WTC11 (cell line): ENCODE results near the gene TEX261. TPM values are rescaled to one million over a fixed set of nuclear protein-coding genes. Genes with fewer than 3 reads are reported as not detected.

ENCODE experiments used
- ATAC-seq: fragments of 200-7000 bp; cut with Tn5 transposase; 2 replicates; pipeline ENCODE4 v1.10.0; 2021; ENCODE audit warnings: mild to moderate bottlenecking, moderate library complexity
- CTCF ChIA-PET: fragments of 300-600 bp; sonication (Branson Sonifier 250); formaldehyde crosslinking; loops from one replicate; lab custom pipeline; 2021; ENCODE audit warnings: antibody characterized with exemption; lab: Charles Lee
- POLR2A ChIA-PET: fragments of 350-600 bp; sonication (Branson Sonifier 250); formaldehyde crosslinking; loops from one replicate; lab custom pipeline; 2021; ENCODE audit warnings: antibody characterized with exemption; lab: Charles Lee
- DNase-seq: peaks from one replicate; pipeline ENCODE4 v3.0.0; 2021; ENCODE audit warnings: low spot score
- H3K27ac Mint-ChIP-seq: 2 replicates; pipeline ENCODE4 v1.8.0; 2021; ENCODE audit warnings: mixed read lengths
- H3K27me3 Mint-ChIP-seq: 2 replicates; pipeline ENCODE4 v1.8.0; 2021; ENCODE audit warnings: low read depth, mild to moderate bottlenecking, moderate library complexity, mixed read lengths
- H3K36me3 Mint-ChIP-seq: 2 replicates; pipeline ENCODE4 v1.8.0; 2021; ENCODE audit warnings: mixed read lengths
- H3K4me1 Mint-ChIP-seq: 2 replicates; pipeline ENCODE4 v1.8.0; 2022; ENCODE audit warnings: mixed read lengths
- H3K4me3 Mint-ChIP-seq: 2 replicates; pipeline ENCODE4 v1.8.0; 2021; ENCODE audit warnings: mild to moderate bottlenecking, moderate library complexity, mixed read lengths
- H3K9me3 Mint-ChIP-seq: 2 replicates; pipeline ENCODE4 v1.8.0; 2021; ENCODE audit warnings: mixed read lengths
- CREB1 ChIP-seq: sonication (generic); formaldehyde crosslinking; IDR thresholded peaks from 2 replicates; pipeline ENCODE4 v1.8.0; 2023; ENCODE audit warnings: mild to moderate bottlenecking, missing genetic modification reagents
- CREM ChIP-seq: sonication (generic); formaldehyde crosslinking; IDR thresholded peaks from 2 replicates; pipeline ENCODE4 v1.8.1; 2022; ENCODE audit warnings: mild to moderate bottlenecking, missing genetic modification reagents, moderate library complexity
- FOXJ3 ChIP-seq: sonication (generic); formaldehyde crosslinking; IDR thresholded peaks from 2 replicates; pipeline ENCODE4 v1.9.0; 2021; ENCODE audit warnings: missing genetic modification reagents, mild to moderate bottlenecking, borderline replicate concordance
- IRF2 ChIP-seq: sonication (generic); formaldehyde crosslinking; IDR thresholded peaks from 2 replicates; pipeline ENCODE4 v1.8.0; 2022; ENCODE audit warnings: low read depth, missing genetic modification reagents, borderline replicate concordance
- JUN ChIP-seq: sonication (generic); formaldehyde crosslinking; IDR thresholded peaks from 2 replicates; pipeline ENCODE4 v1.8.0; 2023; ENCODE audit warnings: mild to moderate bottlenecking, missing genetic modification reagents
- NFATC4 ChIP-seq: fragments of 250-450 bp; sonication (Bioruptor Pico); IDR thresholded peaks from 2 replicates; pipeline ENCODE4 v1.9.0; 2021; ENCODE audit warnings: mild to moderate bottlenecking
- PRRX2 ChIP-seq: fragments of 250-450 bp; sonication (Bioruptor Pico); IDR thresholded peaks from 2 replicates; pipeline ENCODE4 v1.8.0; 2021; ENCODE audit warnings: mild to moderate bottlenecking
- SP1 ChIP-seq: sonication (generic); formaldehyde crosslinking; conservative IDR thresholded peaks from 2 replicates; pipeline ENCODE4 v1.8.1; 2022; ENCODE audit warnings: missing genetic modification reagents
- TCF7 ChIP-seq: sonication (generic); formaldehyde crosslinking; IDR thresholded peaks from 2 replicates; pipeline ENCODE4 v1.8.0; 2022; ENCODE audit warnings: mild to moderate bottlenecking, low read depth, missing genetic modification reagents, moderate library complexity
- ZNF121 ChIP-seq: sonication (generic); formaldehyde crosslinking; IDR thresholded peaks from 2 replicates; pipeline ENCODE4 v1.8.0; 2023; ENCODE audit warnings: missing genetic modification reagents
- ZNF396 ChIP-seq: fragments of 250-450 bp; sonication (Bioruptor Pico); IDR thresholded peaks from 2 replicates; pipeline ENCODE4 v1.8.0; 2021; ENCODE audit warnings: mild to moderate bottlenecking, moderate library complexity, borderline replicate concordance
- total RNA-seq: library from RNA; stranded (reverse); gene quantifications from 3 replicates; pipeline ENCODE4 v1.2.3, GENCODE V29; 2021
- TF ChIP-seq, protein P1 (sequence below): sonication (generic); formaldehyde crosslinking; IDR thresholded peaks from 2 replicates; pipeline ENCODE4 v1.8.0; 2023; ENCODE audit warnings: missing genetic modification reagents, mild to moderate bottlenecking, borderline replicate concordance
- TF ChIP-seq, protein P2 (sequence below): sonication (generic); formaldehyde crosslinking; IDR thresholded peaks from 2 replicates; pipeline ENCODE4 v1.8.1; 2023; ENCODE audit warnings: mild to moderate bottlenecking, missing genetic modification reagents, moderate library complexity
- TF ChIP-seq, protein P3 (sequence below): fragments of 250-450 bp; sonication (Bioruptor Pico); IDR thresholded peaks from 2 replicates; pipeline ENCODE4 v1.9.0; 2021; ENCODE audit warnings: mild to moderate bottlenecking, borderline replicate concordance
- TF ChIP-seq, protein P4 (sequence below): fragments of 250-450 bp; sonication (Bioruptor Pico); IDR thresholded peaks from 2 replicates; pipeline ENCODE4 v2.1.2; 2022; ENCODE audit warnings: mild to moderate bottlenecking, moderate library complexity
- TF ChIP-seq, protein P5 (sequence below): sonication (generic); formaldehyde crosslinking; IDR thresholded peaks from 2 replicates; pipeline ENCODE4 v1.8.1; 2022; ENCODE audit warnings: mild to moderate bottlenecking, moderate library complexity, missing genetic modification reagents

Gene TEX261
- total RNA-seq, 1 experiment from 2014 or later: 18.3 TPM

DNA sequence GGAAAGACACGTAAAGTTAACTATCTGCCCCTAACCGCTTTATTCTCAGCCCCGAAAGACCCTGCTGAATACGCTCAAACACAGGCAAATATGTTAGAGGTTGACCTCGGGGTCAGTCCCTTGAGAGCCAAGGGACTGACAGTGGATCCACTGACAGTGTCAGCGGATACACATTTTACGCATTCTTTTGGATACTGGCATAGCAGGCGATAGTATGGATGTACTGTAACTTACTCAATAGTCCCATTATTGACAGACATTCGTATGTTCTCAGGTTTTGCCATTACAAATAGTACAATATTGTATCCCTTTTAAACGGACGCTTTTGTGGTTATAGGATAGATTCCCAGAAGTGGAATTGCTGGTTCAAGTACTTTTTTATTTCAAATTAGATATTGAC is 45.6 kb downstream of the TEX261 start:
- POLR2A ChIA-PET: no interaction called here
- CTCF ChIA-PET: interaction anchor here (0.6 to 8.0 kb wide), 52 partner anchors 9 to 545 kb away, joined by 3 to 159 read pairs (median 5); partner anchors contain the start of genes ADD2, ANKRD53, ATP6V1B1 and FIGLA
- DNase-seq (no peak), ATAC-seq (no peak)
- no peak for TF ChIP-seq ZNF396
- TF ChIP-seq, protein P1, sequence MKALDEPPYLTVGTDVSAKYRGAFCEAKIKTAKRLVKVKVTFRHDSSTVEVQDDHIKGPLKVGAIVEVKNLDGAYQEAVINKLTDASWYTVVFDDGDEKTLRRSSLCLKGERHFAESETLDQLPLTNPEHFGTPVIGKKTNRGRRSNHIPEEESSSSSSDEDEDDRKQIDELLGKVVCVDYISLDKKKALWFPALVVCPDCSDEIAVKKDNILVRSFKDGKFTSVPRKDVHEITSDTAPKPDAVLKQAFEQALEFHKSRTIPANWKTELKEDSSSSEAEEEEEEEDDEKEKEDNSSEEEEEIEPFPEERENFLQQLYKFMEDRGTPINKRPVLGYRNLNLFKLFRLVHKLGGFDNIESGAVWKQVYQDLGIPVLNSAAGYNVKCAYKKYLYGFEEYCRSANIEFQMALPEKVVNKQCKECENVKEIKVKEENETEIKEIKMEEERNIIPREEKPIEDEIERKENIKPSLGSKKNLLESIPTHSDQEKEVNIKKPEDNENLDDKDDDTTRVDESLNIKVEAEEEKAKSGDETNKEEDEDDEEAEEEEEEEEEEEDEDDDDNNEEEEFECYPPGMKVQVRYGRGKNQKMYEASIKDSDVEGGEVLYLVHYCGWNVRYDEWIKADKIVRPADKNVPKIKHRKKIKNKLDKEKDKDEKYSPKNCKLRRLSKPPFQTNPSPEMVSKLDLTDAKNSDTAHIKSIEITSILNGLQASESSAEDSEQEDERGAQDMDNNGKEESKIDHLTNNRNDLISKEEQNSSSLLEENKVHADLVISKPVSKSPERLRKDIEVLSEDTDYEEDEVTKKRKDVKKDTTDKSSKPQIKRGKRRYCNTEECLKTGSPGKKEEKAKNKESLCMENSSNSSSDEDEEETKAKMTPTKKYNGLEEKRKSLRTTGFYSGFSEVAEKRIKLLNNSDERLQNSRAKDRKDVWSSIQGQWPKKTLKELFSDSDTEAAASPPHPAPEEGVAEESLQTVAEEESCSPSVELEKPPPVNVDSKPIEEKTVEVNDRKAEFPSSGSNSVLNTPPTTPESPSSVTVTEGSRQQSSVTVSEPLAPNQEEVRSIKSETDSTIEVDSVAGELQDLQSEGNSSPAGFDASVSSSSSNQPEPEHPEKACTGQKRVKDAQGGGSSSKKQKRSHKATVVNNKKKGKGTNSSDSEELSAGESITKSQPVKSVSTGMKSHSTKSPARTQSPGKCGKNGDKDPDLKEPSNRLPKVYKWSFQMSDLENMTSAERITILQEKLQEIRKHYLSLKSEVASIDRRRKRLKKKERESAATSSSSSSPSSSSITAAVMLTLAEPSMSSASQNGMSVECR (CRISPR knock-in tag): no peak
- TF ChIP-seq SP1: no peak
- TF ChIP-seq IRF2 (CRISPR knock-in tag): no peak
- no peak for TF ChIP-seq JUN
- no peak for TF ChIP-seq PRRX2
- TF ChIP-seq, protein P2, sequence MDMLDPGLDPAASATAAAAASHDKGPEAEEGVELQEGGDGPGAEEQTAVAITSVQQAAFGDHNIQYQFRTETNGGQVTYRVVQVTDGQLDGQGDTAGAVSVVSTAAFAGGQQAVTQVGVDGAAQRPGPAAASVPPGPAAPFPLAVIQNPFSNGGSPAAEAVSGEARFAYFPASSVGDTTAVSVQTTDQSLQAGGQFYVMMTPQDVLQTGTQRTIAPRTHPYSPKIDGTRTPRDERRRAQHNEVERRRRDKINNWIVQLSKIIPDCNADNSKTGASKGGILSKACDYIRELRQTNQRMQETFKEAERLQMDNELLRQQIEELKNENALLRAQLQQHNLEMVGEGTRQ: no peak
- TF ChIP-seq NFATC4 (CRISPR knock-in tag): no peak
- no peak for TF ChIP-seq TCF7 (CRISPR knock-in tag)
- TF ChIP-seq ZNF121: no peak
- no peak for TF ChIP-seq CREM (CRISPR knock-in tag)
- TF ChIP-seq, protein P3, sequence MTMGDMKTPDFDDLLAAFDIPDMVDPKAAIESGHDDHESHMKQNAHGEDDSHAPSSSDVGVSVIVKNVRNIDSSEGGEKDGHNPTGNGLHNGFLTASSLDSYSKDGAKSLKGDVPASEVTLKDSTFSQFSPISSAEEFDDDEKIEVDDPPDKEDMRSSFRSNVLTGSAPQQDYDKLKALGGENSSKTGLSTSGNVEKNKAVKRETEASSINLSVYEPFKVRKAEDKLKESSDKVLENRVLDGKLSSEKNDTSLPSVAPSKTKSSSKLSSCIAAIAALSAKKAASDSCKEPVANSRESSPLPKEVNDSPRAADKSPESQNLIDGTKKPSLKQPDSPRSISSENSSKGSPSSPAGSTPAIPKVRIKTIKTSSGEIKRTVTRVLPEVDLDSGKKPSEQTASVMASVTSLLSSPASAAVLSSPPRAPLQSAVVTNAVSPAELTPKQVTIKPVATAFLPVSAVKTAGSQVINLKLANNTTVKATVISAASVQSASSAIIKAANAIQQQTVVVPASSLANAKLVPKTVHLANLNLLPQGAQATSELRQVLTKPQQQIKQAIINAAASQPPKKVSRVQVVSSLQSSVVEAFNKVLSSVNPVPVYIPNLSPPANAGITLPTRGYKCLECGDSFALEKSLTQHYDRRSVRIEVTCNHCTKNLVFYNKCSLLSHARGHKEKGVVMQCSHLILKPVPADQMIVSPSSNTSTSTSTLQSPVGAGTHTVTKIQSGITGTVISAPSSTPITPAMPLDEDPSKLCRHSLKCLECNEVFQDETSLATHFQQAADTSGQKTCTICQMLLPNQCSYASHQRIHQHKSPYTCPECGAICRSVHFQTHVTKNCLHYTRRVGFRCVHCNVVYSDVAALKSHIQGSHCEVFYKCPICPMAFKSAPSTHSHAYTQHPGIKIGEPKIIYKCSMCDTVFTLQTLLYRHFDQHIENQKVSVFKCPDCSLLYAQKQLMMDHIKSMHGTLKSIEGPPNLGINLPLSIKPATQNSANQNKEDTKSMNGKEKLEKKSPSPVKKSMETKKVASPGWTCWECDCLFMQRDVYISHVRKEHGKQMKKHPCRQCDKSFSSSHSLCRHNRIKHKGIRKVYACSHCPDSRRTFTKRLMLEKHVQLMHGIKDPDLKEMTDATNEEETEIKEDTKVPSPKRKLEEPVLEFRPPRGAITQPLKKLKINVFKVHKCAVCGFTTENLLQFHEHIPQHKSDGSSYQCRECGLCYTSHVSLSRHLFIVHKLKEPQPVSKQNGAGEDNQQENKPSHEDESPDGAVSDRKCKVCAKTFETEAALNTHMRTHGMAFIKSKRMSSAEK (CRISPR knock-in tag): no peak
- TF ChIP-seq, protein P4, sequence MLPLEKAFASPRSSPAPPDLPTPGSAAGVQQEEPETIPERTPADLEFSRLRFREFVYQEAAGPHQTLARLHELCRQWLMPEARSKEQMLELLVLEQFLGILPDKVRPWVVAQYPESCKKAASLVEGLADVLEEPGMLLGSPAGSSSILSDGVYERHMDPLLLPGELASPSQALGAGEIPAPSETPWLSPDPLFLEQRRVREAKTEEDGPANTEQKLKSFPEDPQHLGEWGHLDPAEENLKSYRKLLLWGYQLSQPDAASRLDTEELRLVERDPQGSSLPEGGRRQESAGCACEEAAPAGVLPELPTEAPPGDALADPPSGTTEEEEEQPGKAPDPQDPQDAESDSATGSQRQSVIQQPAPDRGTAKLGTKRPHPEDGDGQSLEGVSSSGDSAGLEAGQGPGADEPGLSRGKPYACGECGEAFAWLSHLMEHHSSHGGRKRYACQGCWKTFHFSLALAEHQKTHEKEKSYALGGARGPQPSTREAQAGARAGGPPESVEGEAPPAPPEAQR (CRISPR knock-in tag): no peak
- no peak for TF ChIP-seq FOXJ3 (CRISPR knock-in tag)
- TF ChIP-seq, protein P5, sequence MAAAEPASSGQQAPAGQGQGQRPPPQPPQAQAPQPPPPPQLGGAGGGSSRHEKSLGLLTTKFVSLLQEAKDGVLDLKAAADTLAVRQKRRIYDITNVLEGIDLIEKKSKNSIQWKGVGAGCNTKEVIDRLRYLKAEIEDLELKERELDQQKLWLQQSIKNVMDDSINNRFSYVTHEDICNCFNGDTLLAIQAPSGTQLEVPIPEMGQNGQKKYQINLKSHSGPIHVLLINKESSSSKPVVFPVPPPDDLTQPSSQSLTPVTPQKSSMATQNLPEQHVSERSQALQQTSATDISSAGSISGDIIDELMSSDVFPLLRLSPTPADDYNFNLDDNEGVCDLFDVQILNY: no peak
- no peak for TF ChIP-seq CREB1 (CRISPR knock-in tag)
- TF ChIP-seq, all 79 proteins: peak for 0
- no peaks in the 10 kb centered on the region for H3K9me3 Mint-ChIP-seq
- peaks cover 11% of the 10 kb centered on the region for H3K4me1 Mint-ChIP-seq
- no peak overlapping the region for H3K4me3 Mint-ChIP-seq
- H3K36me3 Mint-ChIP-seq: no peaks in the 10 kb centered on the region
- H3K27ac Mint-ChIP-seq: no peak overlapping the region
- H3K27me3 Mint-ChIP-seq: peaks cover 61% of the 10 kb centered on the region
